Measurements from ENCODE around the gene LCE4A.

Gene LCE4A

DNA sequence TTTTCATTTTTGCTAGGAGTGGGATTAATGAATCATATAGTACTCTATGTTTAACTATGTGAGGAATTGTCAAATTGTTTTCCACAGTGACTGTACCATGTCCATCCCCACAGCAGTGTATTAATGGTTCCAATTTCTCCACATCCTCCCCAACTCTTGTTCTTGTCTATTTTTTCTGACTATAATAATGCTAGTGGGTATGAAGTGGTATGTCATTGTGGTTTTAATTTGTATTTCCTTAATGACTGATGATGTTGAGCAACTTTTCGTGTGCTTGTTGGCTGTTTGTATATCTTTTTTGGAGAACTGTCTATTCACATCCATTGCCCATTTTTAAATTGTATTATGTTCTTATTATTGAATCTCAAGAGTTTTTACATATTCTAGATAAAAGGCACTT lies 39.9 kb downstream of the LCE4A start:
- DNase-seq, result no peak

- no peak for DNase-seq
These were observed 44.3 kb downstream of the LCE4A start for GRCh38 chr1:152752225-152752624.

DNA sequence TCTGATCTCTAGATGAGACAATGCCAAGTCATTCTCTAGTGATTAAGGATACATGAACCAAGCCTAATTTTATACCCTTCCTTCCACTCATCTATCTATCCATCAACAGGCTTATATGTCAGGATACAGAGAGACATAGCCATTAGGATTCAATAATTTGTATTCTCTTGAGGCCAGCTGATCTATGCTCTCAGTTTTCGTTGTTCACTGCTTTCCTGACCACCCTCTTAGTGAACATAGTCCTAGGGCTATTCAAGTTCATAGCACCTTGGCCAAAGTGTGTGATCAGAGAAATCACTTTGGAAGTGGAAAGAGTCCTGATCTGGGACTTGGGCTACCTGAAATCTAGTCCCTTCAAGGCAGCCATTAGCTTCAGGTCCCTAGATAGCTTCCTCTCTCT lies 45.6 kb downstream of the LCE4A start:
- DNase-seq, result no peak

DNA sequence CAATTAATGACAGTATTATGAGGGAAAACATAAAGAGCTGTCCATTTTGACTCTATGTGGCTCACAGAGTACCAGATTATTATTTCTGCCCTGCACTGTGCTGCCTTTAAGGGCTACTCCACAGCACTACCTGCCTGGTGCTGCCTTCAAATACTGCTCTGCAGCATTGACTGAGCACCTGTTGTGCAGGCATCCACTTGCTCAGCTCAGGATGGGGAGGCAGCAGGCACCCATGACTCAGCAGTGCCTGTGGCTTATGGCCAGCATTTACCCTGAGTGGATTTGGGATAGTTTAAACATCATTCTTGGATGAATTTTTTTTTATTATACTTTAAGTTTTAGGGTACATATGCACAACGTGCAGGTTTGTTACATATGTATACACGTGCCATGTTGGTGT lies 48.9 kb downstream of the LCE4A start:
- DNase-seq, result no peak

DNA sequence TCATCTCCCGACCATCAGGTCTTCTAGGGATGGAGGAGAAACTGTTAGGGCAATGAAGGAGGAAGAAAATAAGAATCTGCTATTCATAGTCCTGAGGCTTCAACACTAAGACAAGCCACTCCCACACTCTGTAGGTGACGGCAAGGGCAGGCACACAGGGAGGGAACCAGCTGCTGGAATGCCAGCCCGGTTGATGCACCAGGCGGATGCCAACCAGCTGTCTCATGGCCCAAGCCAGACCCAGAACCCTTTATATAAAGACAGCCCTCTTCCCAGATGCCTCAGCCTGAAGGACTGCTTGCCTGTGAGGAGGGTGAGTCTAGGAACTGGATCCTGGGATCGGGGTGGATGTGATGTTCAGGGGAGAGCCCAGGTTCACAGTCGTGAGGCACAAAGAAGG lies 49.8 kb downstream of the LCE4A start, which contains the start of gene KPRP:
KPRP (plus strand) TSS at position 279 of the 400 bp plus-strand sequence. CDS start 1,564 bp downstream, outside the sequence.
- no peak for DNase-seq

DNA sequence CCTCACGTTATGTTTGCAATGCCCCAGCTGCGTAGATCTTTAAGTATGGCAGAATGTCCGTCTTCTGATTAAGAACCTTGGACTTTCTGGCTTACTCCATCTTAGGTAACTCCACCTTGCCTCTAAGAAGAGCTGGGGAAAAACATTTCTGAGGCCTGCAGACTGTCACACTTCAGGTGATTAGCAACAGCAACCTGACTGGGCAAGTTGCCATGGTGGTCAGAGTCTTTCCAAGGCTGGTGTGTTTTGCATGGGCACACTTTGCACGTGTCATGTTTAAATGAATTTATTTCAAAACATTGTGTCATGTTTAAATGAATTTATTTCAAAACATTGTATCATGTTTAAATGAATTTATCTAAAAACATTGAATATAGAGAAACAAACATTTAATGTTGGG lies 50.7 kb downstream of the LCE4A start:
- no peak for DNase-seq
